Measurements from ENCODE around the gene SLX9.
"Not testable (repeated sequence)": the region's sequence is repeated elsewhere in the genome, so short reads cannot be mapped to it uniquely, and the experiment has no call there.

Gene SLX9

GRCh38 chr21:44962403-44962966 is 22.7 kb downstream of the SLX9 start:
- DNase-seq = no peak

GRCh38 chr21:44964381-44964780 is 24.6 kb downstream of the SLX9 start:
- DNase-seq = no peak

- no peak for DNase-seq
These were observed 25.6 kb downstream of the SLX9 start for GRCh38 chr21:44965251-44966022.

GRCh38 chr21:44966135-44967081 is 26.6 kb downstream of the SLX9 start:
- DNase-seq = peak in 1 of 2 experiments; percentile 11

- DNase-seq = no peak
These were observed 27.5 kb downstream of the SLX9 start for GRCh38 chr21:44967082-44968047.

- DNase-seq = no peak
These were observed 29.3 kb downstream of the SLX9 start for GRCh38 chr21:44969066-44969670.

GRCh38 chr21:44969931-44970755 is 30.3 kb downstream of the SLX9 start:
- DNase-seq = no peak

- DNase-seq = no peak
These were observed 31.2 kb downstream of the SLX9 start for GRCh38 chr21:44970766-44971671.

- no peak for DNase-seq
These were observed 31.8 kb downstream of the SLX9 start for GRCh38 chr21:44971672-44971995.

GRCh38 chr21:44972301-44972814 is 32.5 kb downstream of the SLX9 start:
- DNase-seq = no peak

GRCh38 chr21:44972821-44973220 is 33.0 kb downstream of the SLX9 start:
- DNase-seq = no peak

GRCh38 chr21:44973598-44973997 is 33.8 kb downstream of the SLX9 start:
- DNase-seq = no peak

GRCh38 chr21:44974676-44975075 is 34.8 kb downstream of the SLX9 start:
- DNase-seq = no peak

- DNase-seq = no peak
These were observed 36.1 kb downstream of the SLX9 start for GRCh38 chr21:44975720-44976555.

GRCh38 chr21:44976556-44977393 is 36.9 kb downstream of the SLX9 start:
- not testable (repeated sequence) for DNase-seq

GRCh38 chr21:44977616-44978340 is 37.9 kb downstream of the SLX9 start:
- no peak for DNase-seq

Measured in NCI-H446 (cell line).